HK-2 (cell line): ENCODE measurements around the gene CYP2U1.
"Not testable (repeated sequence)": the region's sequence is repeated elsewhere in the genome, so short reads cannot be mapped to it uniquely, and the experiment has no call there.

Experiments used
- DNase-seq: peaks from one replicate; pipeline ENCODE4 v3.0.0-alpha.2; 2018; ENCODE audit not compliant: unreplicated experiment

CYP2U1 gene

DNA sequence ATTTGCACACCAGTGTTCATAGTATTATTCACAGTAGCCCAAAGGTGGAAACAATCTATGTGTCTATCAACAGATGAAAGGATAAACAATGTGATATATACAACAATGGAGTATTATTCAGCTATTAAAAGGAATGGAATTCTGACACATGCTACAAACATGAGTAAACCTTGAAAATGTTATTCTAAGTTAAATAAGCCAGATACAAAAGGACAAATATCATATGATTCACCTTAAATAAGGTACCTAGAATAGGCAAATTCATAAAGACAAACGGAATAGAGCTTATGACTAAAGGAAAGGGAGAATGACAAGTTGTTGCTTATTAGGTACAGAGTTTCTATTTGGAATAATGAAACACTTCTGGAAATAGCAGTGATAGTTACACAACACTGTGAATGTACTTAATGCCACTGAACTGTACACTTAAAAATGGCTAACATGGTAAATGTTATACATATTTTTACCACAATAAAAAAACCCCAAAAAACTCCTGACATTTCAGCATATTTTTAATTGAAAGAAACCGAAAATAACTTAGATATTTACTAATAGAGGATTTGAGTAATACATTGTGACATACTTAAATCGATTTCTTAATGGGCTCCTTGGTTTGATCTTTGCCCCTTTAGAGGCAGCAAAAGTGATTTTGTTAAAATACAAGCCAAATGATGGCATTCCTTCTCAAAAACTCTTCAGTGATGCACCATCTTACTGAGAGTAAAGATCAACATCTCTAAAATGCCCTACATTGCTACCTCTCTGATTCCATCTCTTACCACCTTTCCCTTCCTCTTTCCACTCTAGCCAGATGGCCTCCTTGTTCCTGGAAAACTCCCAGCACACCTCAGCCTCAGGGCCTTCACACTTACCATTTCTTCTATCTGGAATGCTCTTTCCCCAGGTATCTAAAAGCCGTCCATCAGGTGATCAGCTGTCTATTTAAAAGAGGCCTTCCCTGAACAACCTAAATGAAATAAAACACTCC lies 8.6 kb upstream of the CYP2U1 start:
- DNase-seq, result no peak

- not testable (repeated sequence) for DNase-seq
Observed at GRCh38 chr4:107925713-107926112, 5.6 kb upstream of the CYP2U1 start.

DNA sequence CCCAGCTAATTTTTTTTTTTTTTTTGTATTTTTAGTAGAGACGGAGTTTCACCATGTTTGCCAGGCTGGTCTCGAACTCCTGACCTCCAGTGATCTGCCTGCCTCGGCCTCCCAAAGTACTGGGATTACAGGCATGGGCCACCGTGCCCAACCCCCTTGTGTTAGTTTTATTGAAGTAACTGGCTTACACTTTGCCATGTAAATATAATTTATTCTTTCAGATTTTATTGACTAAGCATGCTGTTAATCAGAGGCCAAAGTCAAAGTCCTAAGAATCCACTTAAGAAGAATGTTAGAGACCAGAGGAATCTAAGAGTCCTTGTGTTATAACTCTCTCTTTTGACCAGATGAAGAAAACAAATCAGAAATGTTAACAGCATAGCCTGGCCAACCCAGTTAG lies 4.5 kb upstream of the CYP2U1 start:
- not testable (repeated sequence) for DNase-seq

DNA sequence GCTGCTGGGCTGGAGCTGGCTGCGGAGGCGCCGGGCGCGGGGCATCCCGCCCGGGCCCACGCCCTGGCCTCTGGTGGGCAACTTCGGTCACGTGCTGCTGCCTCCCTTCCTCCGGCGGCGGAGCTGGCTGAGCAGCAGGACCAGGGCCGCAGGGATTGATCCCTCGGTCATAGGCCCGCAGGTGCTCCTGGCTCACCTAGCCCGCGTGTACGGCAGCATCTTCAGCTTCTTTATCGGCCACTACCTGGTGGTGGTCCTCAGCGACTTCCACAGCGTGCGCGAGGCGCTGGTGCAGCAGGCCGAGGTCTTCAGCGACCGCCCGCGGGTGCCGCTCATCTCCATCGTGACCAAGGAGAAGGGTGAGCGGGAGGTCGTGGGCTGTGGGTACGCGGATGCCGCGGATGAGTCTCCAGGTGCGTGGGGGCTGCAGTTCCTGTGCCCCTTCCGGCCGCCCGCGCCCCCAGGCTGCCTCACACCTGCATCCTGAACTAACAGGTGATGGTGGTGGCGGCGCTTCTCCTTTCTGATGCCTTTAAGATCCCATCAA lies 499 bp downstream of the CYP2U1 start:
- no peak for DNase-seq

GRCh38 chr4:107935246-107935645 lies 3.9 kb downstream of the CYP2U1 start:
- DNase-seq, result no peak

DNA sequence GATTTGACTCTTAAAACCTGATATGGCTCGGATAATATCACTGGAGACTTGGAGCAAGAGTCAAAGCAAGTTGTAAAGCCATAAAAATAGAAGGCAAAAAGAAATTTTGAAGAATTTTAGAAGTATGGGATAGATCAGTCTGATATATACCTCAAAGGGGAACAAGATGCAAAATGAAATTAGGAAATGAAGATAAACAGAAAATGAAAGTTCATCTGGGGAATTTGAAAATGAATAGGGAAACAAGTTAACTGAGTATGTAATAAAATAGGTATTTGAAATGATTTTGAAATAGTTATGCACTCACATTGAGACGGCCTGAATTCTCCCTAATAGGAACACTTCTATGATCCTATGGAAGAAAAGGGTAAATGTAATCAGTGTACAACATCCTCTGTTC lies 5.7 kb downstream of the CYP2U1 start:
- no peak for DNase-seq

DNA sequence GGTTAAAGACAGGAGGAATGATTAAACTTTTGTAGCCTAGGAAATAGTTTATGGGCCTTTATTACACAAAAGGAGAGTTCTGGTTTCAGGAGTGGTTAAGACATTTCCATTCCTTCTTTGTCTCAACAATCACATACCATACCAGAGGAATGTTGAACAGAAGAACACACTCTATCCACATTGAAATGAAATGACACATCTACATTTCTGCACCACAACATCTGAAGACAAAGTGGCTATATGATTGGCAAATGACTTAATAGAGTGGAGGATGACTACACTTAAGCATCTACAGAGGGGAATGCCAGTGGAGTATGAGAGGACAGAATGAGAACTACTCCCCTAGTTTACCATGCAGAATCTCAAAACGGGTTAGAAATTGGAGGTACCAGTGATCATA lies 8.0 kb downstream of the CYP2U1 start:
- no peak for DNase-seq

DNA sequence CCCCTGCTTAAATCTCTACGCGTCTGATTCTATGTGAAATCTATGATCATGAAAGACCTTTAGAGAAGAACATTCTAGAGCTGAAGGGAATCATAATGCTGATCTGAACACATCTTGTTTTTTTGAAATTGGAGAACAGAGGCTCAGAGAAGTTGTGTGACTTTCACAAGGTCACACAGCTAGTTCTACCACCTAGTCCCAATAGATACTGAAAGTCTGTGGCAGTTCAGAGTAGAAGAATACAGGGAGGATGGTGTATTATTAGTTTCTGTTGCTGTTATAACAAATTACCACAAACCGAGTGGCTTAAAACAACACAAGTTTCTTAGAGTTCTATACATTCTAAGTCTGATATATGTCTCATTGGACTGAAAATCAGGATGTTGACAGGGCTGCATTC lies 14.5 kb downstream of the CYP2U1 start:
- no peak for DNase-seq

DNA sequence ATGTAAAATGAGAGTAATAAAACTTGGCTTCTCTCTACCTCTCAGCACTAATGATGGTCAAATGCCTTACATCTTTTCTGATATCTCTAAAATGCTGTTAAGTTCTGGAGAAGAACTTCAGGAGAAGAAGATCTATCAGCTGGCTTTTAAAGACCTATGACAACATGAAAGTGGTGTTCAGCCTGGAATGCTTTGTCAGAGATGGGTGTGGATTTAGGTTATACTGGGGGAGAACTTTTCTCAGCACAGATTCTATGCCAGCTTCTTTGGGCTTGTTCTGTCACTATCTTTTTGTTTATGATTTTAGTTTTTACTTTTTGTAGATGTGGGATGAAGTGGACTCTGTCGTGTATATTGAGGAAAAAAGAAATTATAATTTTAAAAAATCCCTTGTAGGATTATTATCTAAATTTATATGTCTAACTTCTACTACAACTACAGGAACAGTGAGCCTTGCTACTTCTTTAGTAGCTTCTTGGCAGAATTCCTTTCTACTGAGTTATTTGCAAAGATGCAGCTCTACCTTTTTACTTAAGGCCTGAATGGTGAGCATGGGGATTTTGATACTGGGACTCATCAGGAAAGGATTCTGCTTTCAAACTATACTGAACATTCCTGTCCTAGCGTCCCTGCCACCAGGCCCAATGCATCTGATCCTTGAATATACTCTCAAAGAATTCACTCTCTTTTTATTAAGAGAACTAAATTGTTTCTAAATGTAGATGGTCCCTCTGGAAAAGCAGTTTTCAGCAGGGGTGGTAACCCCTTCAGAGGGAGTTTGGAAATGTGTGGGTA lies 19.6 kb downstream of the CYP2U1 start:
- no peak for DNase-seq

GRCh38 chr4:107951551-107951950 lies 20.2 kb downstream of the CYP2U1 start:
- peak; percentile 6 for DNase-seq

DNA sequence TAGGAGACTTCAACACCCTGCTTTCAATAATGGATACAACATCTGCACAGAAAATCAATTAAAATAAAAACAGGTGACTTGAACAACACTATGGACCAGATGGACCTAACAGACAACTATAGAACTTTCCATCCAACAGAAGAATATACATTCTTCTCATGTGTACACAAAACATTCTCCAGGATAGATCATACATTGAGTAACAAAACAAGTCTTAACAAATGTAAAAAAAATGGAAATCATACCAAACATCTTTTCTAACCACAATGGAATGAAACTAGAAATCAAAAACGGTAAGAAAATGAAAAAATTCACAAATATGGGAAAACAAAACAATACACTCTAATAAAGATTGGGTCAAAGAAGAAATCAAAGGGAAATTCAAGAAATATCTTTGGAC lies 24.7 kb downstream of the CYP2U1 start:
- no peak for DNase-seq

- DNase-seq, result no peak
Observed at GRCh38 chr4:107966903-107967302, 35.6 kb downstream of the CYP2U1 start.

- not testable (repeated sequence) for DNase-seq
Observed at GRCh38 chr4:107967519-107967918, 36.2 kb downstream of the CYP2U1 start.

DNA sequence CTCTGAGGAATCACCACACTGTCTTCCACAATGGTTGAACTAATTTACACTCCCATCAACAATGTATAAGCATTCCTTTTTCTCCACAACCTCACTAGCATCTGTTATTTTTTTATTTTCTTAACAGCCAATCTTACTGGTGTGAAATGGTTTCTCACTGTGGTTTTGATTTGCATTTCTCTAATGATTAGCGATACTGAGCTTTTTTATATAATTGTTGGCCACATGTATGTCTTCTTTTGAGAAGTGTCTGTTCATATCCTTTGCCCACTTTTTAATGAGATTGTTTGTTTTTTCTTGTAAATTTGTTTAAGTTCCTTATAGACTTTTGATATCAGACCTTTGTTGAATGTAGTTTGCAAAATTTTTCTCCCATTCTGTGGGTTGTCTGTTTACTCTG lies 36.6 kb downstream of the CYP2U1 start:
- not testable (repeated sequence) for DNase-seq

- DNase-seq, result no peak
Observed at GRCh38 chr4:107970063-107970798, 38.9 kb downstream of the CYP2U1 start.

- DNase-seq, result no peak
Observed at GRCh38 chr4:107972605-107973004, 41.3 kb downstream of the CYP2U1 start.

DNA sequence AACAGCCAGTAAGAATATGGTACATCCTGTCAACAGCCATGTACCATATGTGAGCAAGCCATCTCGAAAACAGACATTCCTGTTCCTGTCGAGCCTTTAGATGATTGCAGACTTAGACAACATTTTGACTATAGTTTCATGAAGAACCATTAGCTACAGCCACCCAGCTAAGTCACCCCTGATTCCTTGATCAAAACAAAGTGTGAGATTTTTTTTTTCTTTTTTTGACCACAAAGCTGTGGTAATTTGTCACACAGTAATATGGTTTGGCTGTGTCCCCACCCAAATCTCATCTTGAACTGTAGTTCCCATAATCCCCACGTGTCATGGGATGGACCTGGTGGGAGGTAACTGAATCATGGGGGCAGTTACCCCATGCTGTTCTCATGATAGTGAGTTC lies 43.2 kb downstream of the CYP2U1 start:
- DNase-seq, result no peak

- no peak for DNase-seq
Observed at GRCh38 chr4:107977482-107977881, 46.1 kb downstream of the CYP2U1 start.

GRCh38 chr4:107977966-107978705 lies 46.8 kb downstream of the CYP2U1 start:
- no peak for DNase-seq

DNA sequence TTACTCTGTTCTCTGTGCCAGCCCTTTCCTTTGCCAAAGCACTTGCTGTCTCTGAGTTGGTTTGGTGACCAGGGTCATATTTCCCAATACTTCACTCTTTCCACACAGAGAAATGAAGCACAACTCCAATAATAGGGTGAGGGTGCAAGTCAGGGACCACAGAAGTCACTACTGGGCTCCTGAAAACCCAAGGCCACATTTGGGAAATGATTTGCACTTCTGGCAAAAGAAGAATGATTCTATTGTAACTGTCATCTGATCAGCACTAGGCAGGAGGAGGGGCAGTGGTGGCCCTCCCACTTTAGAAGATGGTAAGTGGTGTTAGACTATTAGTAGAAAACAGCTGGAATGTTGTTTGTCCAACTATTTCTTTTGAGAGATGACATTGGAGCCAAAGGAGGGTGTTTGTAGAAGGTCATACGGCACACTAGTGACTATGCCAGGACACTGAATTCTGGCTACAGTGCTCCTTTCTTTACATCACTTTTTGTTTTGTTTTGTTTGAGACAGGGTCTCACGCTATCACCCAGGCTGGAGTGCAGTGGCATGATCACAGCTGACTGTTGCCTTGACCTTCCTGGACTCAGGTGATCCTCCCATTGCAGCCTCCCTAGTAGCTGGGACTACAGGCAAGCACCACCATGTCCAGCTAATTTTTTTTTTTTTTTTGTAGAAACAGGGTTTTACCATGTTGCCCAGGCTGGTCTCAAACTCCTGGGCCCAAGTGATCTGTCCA lies 47.5 kb downstream of the CYP2U1 start:
- no peak for DNase-seq
